AG04450 (cell line): ENCODE data around the gene ORC5. TPM values are rescaled to one million over a fixed set of nuclear protein-coding genes. Genes with fewer than 3 reads are reported as not detected.

ENCODE experiments used
- CTCF ChIA-PET: fragments of 300-600, 350-600 bp; formaldehyde crosslinking; extraction: SDS; loops from one replicate; lab custom pipeline; 2022; ENCODE audit warnings: antibody characterized with exemption, inconsistent platforms; lab: Charles Lee
- POLR2A ChIA-PET: fragments of 350-600 bp; formaldehyde crosslinking; extraction: SDS; loops from one replicate; lab custom pipeline; 2021; ENCODE audit warnings: antibody characterized with exemption, inconsistent platforms; lab: Yijun Ruan, JAX
- DNase-seq: peaks from one replicate; pipeline ENCODE4 v3.0.0-alpha.2; 2011; ENCODE audit warnings: low read depth, low spot score
- H3K27ac ChIP-seq: one replicate; pipeline ENCODE4 v1.5.1; 2012; ENCODE audit warnings: low read depth, low read length, control low read depth
- H3K27me3 ChIP-seq: one replicate; pipeline ENCODE4 v1.6.0; 2012; ENCODE audit warnings: low read length; ENCODE audit not compliant: control insufficient read depth, insufficient read depth
- H3K4me3 ChIP-seq: 2 replicates; pipeline ENCODE4 v1.5.1; 2011; ENCODE audit warnings: mild to moderate bottlenecking, low read depth, low read length, control low read depth
- H3K9me3 ChIP-seq: 2 replicates; pipeline ENCODE4 v1.5.1; 2012; ENCODE audit warnings: low read length; ENCODE audit not compliant: control insufficient read depth, insufficient read depth
- CTCF ChIP-seq: IDR thresholded peaks from 2 replicates; pipeline ENCODE4 v1.5.1; 2011; ENCODE audit warnings: low read depth, low read length, control low read depth, inconsistent platforms
- polyA plus RNA-seq: library from polyadenylated mRNA; depleted of rRNA; stranded (reverse); fragments of >200 nt; gene quantifications from 2 replicates; pipeline ENCODE4 v1.2.3, GENCODE V29; 2011; rRNA removed

The ORC5 gene
- polyA plus RNA-seq, 1 experiment = 8.5 TPM

GRCh38 chr7:104093127-104093526 is 114.7 kb downstream of the ORC5 start:
- CTCF ChIA-PET = no interaction called here
- DNase-seq = no peak
- no peaks in the 10 kb centered on the region for H3K9me3 ChIP-seq
- H3K4me3 ChIP-seq = no peak overlapping the region
- POLR2A ChIA-PET = no interaction called here
- H3K27me3 ChIP-seq = no peaks in the 10 kb centered on the region
- no peak for TF ChIP-seq CTCF
- H3K27ac ChIP-seq = no peak overlapping the region

- TF ChIP-seq CTCF = no peak
- Histone ChIP-seq H3K4me3 (no peak overlapping the region), H3K9me3 (no peaks in the 10 kb centered on the region), H3K27me3 (no peaks in the 10 kb centered on the region), H3K27ac (no peak overlapping the region)
- no peak for DNase-seq
- ChIA-PET CTCF (no interaction called here), POLR2A (no interaction called here)
Measured at GRCh38 chr7:104091242-104091641, 116.6 kb downstream of the ORC5 start.

- no peak for DNase-seq
- no peaks in the 10 kb centered on the region for H3K9me3 ChIP-seq
- no peak overlapping the region for H3K27ac ChIP-seq
- no peak for TF ChIP-seq CTCF
- CTCF ChIA-PET = interaction anchor here (1.0 to 1.6 kb wide), 2 partner anchors 643 to 794 kb away, joined by 3 to 4 read pairs; no protein-coding TSS in a partner anchor
- no peaks in the 10 kb centered on the region for H3K27me3 ChIP-seq
- H3K4me3 ChIP-seq = no peak overlapping the region
- POLR2A ChIA-PET = no interaction called here
Measured at GRCh38 chr7:104089612-104090011, 118.2 kb downstream of the ORC5 start.

GRCh38 chr7:104089061-104089460 is 118.8 kb downstream of the ORC5 start:
- ChIA-PET CTCF (interaction anchor here (1.6 kb wide), 1 partner anchor 794 kb away, joined by 3 read pairs; no protein-coding TSS in a partner anchor), POLR2A (no interaction called here)
- TF ChIP-seq CTCF = no peak
- no peak overlapping the region for H3K4me3 ChIP-seq
- no peak overlapping the region for H3K27ac ChIP-seq
- no peak for DNase-seq
- no peaks in the 10 kb centered on the region for H3K9me3 ChIP-seq
- no peaks in the 10 kb centered on the region for H3K27me3 ChIP-seq

Other genes with a start within 250 kb of the ORC5 start
- gene RELN, start 218.4 kb downstream of the ORC5 start, polyA plus RNA-seq = 6.0 and 7.6 TPM in 2 replicates
- gene LHFPL3, start 120.6 kb upstream of the ORC5 start, polyA plus RNA-seq = not detected in 2 replicates